Left forelimb (tissue), 1 donor: Measurements from ENCODE around the gene MRPS35.
"Not testable (repeated sequence)": the region's sequence is repeated elsewhere in the genome, so short reads cannot be mapped to it uniquely, and the experiment has no call there.

Experiments
- DNase-seq: peaks from one replicate; pipeline ENCODE4 v3.0.0-alpha.2; 2018; ENCODE audit warnings: low spot score

MRPS35 gene

DNA sequence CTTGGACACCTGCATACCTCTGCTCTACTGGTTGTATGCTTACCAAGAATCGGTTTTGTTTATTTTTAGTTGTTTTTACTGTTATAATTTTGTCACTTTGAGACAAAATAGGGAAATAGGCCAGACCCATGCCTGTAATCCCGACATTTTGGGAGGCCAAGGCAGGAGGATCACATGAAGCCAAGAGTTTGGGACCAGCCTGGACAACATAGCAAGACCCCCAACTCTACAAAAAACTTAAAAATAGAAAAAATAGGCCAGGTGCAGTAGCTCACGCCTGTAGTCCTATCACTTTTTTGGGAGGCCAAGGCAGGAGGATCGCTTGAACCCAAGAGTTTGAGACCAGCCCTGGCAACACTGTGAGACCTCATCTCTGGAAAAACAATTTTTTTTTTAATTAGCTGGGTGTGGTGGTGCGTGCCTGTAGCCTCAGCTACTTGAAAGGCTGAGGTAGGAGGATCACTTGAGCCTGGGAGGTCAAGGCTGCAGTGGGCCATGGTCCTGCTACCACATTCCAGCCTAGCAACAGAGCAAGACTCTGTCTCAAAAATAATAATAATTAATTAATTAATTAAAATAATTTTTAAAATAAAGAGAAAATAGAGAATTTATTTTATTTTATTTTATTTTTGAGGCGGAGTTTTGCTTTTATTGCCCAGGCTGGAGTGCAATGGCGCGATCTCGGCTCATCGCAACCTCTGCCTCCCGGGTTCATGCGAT, 1.3 kb upstream of the MRPS35 start:
- no peak for DNase-seq

DNA sequence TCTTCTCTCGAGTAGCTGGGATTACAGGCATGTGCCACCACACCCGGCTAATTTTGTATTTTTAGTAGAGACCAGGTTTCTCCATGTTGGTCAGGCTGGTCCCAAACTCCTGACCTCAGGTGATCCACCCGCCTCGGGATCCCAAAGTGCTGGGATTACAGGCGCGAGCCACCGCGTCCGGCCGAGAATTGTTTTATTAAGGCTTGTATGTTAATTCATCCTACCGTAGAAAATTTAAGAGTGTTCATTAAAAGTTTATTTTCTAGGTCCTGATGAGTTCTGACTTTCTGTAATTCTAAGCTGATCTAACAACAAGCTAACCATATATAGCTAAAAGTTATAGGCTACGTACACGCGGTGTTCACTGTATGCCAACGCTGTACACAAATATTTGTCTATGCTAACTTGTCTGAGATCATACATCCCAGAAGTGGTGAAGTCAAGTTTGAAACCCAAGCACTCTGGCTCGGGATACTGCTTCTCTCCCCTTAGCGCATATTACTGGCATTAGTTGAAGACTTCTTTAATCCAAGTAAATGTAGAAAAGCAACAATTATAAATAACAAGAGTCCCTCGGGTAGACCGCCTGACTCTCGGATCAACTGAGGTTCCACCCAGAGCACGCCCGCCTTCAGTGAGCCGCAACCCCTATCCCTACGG, 570 bp upstream of the MRPS35 start:
- DNase-seq: no peak

DNA sequence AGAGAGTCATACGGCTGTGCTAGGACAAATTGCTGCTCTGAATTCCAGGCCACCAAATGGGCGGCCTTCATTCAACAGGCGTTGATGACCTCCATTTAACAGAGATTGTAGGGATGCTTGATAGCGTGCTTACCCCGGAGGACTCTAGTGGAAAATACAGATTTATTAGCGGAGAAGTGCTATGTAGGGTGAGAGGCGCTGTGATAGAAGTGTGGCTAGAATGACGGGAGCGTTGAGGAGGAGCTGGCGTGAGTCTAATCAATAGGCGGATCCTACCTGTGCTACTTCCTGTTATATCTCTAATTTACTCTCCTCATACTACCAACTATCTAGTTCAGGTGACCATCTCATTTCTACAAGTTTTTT, 668 bp downstream of the MRPS35 start:
- DNase-seq: no peak

DNA sequence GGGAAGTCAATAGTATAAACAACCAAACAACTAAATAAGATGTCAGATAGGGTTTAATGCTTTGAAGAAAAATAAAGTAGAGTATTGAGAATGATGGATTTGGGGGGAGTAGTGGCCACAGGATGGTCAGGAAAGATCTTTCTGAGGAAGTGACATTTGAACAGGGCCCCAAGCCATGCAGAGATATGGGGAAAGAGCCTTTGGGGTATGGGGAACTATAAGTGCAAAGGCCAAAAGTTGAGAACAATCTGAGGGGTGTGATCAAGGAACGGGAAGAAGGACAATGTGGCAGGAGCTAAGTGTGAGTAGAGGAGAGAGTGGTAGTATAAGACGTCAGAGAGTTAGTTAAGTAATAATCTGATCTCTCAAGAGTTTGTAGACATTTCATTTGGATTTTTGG, 1.3 kb downstream of the MRPS35 start:
- DNase-seq: no peak

DNA sequence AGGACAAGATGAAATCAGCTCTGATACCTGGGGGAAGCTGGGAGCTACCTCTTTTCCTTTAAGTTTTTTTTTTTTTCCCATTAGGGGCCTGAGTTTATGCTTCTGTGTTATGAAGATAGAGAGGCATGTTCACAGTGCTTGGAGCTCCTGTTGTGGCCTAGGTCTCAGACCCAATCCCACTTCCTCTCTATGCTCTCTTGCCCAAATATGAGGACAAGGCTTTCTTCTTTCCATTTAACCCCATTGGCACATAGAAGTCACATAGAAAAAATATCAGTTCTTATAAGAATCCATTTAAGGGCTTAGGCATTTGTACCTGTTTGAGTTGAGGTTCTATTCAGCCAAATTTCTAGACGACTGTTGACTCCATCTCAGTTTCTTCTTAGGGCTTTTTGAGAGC, 12.6 kb downstream of the MRPS35 start:
- DNase-seq: no peak

DNA sequence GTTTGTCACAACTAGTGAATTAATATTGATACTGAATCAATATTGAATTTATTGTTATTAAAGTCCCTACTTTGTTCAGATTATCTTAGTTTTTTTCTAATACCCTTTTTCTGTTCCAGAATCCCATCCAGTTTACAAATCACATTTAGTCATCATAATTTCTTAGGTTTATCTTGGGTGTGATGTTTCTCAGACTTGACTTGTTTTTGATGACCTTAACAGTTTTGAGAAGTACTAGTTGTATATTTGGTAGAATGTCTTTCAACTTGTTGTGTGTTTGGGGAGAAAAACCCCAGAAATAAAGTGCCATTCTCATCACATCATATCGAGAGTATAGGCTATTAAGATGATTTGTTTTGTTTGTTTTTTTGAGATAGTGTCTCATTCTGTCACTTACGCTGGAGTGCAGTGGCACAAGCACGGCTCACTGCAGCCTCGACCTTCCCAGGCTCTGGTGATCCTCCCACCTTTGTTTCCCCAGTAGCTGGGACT, 19.5 kb downstream of the MRPS35 start:
- no peak for DNase-seq

DNA sequence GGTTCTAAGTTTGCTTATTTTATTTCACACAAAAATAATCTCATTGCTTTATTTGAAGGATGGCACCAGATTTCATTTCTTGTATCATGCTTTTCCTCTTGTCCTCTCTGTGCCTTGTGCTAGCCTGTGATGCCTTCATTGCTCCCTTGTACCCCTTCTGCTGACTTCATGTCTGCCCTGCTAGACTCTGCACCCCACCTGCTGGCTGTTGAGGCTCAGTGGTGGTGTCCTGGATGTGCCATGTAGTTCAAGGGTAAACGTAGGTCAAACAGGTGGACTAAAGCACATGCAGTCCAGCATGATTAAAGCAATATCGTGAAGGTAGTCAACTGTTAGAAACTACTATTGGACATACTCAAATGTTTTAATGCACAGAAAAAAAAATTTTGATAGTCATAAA, 21.6 kb downstream of the MRPS35 start:
- no peak for DNase-seq

DNA sequence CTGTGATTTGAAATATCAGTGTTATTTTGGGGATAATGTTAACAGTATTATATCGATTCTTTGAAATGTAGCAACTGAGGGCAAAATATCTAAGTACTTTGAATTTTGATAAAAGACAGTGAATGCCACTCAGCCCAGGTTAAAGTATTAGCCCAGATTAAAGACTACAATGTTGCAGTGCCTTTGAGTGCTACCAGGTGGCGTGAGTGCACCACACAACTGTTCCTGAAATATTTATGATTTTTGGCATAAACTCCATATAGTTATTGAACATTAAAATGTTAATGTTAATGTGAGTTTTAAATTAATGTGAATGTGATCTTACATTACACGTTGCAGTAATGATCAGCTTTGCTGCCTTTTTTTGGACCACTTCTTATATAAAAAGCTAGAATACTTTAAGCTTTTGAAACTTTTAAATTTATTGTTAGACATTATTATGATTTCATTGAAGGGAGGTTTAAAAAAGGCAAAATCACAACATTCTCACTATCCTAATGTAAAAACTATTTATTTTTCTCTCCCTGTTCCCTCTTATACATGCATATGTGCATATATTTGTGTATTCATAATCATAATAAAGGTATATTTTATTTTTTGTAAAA, 22.5 kb downstream of the MRPS35 start:
- no peak for DNase-seq

DNA sequence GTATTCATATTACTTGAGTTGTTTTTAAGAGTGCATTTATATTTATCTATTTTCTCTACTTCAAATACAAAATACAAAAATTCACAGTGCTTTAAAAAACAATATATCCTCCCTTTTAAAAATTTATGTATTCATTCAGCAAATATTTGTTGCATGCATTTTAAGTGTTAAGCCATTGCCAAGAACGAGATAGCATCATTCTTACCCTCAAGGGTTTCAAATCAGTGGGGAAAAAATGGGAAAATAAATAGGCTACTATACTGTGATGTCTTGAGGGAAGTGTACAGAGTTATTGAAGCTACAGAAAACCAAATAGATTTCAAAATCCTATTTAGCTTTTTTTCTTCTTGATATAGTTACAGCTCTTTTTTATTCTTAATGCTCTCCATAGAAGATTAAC, 23.2 kb downstream of the MRPS35 start:
- DNase-seq: no peak

DNA sequence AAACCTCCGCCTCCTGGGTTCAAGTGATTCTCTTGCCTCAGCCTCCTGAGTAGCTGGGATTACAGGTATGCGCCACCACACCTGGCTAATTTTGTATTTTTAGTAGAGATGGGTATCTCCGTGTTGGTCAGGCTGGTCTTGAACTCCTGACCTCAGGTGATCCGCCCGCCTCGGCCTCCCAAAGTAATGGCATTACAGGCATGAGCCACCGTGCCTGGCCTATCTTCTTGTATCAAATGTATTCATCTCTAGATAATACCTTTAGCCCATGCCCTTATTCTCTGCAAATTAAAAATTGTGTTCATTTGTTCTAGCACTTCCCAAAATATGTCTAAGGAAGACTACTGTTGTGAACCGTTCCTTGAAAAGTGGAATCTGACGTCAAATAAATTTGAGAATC, 23.7 kb downstream of the MRPS35 start:
- not testable (repeated sequence) for DNase-seq

DNA sequence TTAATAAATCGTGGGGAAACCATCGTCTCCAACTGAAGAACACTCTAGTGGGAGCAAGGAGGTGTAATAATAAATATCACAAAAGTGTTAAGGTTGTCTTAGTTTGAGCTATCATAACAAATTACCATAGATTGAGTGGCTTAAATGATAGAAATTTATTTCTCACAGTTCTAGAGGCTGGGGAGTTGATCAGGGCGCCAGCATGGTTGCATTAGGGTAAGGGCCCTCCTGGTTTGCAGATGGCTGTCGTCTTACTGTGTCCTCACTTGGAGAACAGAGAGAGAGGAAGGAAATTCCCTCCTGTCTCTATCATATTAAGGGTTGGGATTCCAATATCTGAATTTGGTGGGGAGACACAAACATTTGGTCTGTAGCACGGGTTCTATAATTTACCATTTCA, 33.0 kb downstream of the MRPS35 start:
- no peak for DNase-seq

DNA sequence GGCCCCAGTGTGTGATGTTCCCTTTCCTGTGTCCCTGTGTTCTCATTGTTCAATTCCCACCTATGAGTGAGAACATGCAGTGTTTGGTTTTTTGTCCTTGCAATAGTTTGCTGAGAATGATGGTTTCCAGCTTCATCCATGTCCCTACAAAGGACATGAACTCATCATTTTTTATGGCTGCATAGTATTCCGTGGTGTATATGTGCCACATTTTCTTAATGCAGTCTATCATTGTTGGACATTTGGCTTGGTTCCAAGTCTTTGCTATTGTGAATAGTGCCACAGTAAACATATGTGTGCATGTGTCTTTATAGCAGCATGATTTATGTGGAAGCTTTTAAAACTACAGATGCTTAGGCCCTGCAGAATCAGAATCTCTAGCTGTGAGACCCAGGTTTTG, 35.1 kb downstream of the MRPS35 start:
- not testable (repeated sequence) for DNase-seq

DNA sequence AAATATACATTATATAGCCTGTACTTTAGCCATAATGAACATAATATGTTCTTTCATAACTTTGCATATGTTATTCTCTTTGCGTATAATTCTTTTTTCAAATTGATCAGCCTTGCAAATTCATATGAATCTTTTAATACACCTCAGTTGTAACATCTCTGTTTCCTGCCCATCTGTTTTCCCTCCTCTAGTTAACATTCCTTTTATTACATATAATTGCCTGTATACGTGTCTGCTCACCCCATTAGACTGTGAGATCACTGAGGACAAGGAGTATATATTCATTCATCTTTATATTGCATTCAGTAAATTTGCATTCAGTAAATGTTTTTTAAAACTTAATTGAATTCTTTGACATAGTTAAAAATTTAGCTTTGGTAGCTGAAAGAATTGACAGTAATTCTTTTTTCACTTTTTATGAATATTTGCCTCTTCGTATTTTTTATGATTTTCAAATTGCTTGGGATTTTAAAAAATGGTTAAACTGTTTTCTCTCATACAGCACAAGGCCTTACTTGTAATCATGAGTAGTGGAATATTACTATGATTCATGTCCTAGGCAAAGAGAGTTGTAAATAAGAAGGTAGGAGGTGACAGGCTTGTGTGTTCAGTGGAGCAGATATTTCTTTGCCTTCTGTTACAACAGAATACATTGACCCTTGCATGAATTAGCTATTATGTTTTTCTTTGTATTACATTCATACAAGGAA, 36.6 kb downstream of the MRPS35 start:
- DNase-seq: no peak

DNA sequence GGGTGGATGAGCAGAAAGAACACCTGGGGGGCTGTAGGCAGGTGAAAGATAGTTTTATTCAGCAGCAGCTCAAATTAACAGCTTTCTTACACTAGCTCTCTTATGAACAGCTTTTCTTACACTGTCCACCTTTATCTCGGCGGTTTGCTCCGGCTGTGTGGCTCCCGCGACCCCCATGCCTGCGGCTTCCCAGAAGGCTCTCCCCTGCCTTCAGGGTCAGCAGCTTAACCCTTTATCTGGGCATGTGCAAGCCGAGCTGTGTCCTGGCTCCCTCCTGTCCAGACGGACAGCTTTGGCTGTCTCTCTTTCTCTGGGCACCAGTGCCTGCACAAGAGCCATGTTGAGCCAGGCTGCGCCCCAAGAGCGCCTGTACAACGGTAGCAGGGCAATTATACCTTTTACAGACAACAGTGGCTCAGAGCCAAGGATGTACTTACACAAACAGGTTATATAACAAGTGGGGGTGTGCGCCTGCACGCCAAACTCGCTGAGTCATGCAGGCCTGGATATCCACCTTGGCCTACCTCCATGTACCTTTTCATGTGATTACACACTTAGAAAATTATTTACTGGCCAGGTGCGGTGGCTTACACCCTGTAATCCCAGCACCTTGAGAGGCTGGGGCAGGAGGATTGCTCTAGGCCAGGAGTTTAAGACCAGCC, 40.9 kb downstream of the MRPS35 start:
- DNase-seq: no peak

DNA sequence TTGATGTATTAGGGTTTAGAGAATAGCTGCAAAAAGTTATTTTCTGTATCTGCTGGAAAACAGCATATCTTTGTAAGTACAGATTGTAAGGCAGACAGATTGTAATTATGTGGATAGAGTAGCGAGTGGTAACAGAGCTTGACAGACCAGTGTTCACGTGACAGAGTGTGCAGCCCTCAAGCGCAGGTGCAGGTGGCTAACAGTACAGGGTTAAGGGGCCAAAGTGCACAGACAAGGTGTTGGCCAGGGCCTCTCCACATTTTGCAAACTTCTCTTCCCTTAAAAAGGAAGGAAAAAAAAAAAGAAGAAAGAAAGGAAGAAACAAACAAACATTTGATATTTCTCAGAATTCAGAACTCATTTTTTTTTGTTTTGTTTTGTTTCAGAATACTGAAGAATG, 44.2 kb downstream of the MRPS35 start:
- DNase-seq: no peak

DNA sequence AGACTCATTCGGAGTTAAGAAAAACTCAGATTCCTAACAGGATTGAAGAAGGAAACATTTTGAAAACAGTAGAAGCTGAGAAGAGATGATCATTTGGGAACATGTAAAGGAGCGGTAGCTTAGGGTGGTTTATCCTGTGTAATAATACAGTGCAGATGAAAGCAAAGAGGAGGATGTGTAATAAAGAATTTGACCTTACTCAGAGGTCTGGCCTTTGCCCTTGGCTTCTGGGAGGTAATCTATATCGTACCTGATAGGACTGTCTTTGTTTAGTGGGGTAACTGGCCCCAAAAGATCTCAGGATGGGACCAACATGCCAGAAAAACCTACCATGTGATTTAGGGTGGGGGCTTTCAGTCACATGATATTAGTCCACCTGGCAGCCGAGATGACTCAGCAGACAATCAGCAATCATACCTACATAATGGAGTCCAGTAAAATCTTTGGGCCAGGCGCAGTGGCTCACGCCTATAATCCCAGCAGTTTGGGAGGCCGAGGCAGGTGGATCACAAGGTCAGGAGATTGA, 46.1 kb downstream of the MRPS35 start:
- DNase-seq: no peak

DNA sequence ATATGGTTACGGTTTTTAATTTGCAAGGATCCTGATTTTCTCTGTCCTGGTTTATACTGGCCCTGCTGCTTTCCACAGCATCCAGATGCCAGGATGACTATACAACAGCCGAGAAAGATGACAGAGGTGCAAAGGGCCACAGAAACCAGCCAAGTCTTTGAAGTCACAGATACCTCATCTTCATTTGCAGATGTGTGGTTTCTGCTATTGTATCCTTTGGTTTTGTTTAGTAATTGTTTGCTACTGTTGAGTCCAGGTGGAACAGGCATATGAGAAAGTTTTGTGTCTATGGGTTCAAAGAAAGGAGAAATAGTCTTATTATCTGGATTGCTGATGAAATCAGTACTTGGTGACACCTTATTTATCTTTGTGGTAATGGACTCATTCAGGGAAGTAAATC, 52.1 kb downstream of the MRPS35 start:
- no peak for DNase-seq

DNA sequence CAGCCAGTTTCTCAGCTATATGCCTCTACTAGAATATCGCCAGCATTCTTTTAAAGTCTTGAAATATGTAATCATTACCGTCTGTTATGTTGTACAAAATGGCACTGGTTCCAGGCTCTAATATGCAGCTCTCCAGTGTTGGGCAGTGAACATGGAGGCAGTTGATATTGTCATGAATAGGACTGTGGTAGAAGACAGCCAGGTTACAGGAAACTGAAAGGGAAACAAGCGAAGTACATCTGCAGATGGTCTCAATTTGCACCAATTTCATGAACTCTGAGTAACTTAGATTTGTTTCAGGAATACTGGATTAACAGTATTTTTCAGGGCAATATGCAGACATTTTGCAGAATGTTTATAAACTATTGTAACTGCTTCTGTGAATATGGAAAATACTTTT, 56.0 kb downstream of the MRPS35 start:
- DNase-seq: no peak

DNA sequence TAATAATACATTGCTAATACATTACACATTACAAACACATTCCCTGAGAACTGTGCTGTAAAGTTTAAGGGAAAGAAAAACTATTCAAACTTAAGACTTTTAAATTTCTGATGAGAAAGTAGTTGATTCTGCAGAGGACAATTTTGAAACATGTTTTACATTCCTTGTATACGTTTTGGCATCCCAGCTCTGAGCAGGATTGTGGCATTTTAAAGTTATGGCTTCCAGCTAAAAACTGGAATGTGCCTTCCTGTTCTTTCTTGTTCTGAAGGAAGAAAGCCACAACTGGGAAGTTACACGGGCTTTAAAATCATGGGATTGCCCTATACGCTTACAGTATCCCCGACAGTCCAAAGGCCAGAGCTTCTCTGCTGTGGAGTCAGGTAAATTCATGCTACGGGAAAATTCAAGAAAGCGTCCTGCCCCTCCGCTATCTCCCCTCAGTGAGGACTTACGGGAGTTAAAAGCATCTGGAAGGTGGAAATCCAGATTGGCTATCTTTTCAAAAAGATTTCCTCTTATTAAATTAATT, 58.6 kb downstream of the MRPS35 start:
- DNase-seq: no peak

DNA sequence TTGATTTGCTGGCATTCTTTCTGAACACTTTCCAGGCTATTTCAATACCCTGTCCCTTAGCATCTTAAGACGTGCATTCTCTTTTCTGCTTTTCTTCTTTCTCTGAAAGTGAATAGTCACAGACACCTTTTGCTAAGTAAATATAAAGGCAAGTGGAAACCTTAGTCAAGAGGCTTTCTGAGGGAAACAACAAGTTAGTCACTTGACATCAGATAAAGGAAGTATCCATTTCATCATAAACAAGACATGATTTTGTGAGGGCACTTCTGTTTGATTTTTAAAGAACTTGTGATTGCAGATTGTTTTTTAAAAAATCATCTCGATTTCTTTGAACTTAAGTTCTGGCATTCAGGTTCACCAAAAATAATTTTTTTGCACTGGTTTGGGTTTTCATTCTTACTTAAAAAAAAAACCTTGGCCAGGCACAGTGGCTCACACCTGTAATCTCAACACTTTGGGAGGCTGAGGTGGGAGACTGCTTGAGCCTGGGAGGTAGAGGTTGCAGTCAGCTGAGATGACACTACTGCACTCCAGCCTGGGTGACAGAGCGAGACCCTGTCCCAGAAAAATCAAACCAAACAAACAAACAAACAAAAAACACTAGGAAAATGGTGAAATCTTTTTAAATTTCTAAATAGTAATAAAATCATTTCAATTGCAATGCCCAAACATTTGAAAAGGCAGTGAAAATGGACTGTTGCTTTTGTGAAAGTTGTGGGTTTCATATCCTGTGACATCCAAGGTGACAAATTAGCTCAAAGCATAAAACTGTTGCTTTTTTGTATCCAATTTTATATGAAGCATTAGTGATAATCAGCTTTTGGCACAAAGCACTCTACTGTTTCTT, 61.1 kb downstream of the MRPS35 start:
- no peak for DNase-seq
